ENCODE results near the gene HDAC5. TPM values are rescaled to one million over a fixed set of nuclear protein-coding genes. Genes with fewer than 3 reads are reported as not detected.
"Not testable (repeated sequence)": the region's sequence is repeated elsewhere in the genome, so short reads cannot be mapped to it uniquely, and the experiment has no call there.

Gene HDAC5
- total RNA-seq, 1 donor from 2014 or later = 27.1 TPM

DNA sequence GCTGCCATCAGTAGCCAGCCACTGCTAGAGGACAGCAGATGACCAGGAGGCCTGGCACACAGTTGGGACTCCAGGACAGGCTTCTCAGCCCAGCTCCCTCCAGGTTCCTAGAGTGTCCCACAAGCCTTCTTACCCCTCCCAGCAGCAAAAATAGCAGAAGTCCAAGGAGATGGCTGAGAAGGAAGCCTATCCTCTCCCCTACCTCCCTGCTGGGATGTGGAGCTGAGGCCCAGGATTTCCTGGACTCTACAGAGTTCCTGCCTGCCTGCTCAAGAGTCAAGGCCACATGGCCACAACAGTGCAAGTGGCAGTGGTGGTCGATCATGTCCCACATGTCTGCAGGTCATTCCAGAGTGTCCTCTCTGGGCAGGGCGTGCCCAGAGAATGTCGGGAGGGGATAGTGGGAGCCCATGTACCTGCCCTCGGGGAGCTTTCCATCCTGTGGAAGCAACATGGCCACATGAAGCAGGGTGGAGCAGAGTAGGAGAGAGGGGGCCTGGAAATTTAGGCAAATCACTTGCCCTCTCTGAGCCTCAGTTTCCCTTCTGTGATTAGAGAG is 10.6 kb upstream of the HDAC5 start:
- no peak for DNase-seq (ENCODE audit: low read depth, low spot score)

DNA sequence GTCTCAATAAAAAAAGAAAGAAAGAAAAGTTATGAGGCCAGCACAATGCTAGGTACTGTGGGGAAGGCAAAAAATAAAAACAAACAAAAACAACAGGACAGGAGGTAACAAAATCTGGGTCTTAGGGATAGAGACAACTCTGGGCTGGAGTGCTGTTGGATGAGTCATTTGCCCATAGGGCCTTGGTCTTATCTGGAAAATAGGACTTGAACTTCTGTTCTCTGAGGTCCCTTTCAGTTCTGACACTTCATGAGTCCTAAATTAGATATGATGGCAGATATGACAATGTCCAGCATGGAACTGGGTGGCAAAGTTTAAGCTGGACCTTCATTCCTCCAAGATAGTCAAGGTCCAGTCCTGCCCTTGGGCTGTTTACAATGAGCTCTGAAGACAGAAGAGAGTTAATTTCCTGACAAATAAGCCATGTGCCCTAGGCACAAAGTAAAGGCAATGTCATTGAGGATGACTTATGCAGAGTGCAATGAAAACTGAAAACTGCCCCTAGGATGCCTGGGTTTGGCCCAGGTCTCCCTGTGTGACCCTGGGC is 8.9 kb upstream of the HDAC5 start:
- DNase-seq (ENCODE audit: low read depth, low spot score) = no peak

DNA sequence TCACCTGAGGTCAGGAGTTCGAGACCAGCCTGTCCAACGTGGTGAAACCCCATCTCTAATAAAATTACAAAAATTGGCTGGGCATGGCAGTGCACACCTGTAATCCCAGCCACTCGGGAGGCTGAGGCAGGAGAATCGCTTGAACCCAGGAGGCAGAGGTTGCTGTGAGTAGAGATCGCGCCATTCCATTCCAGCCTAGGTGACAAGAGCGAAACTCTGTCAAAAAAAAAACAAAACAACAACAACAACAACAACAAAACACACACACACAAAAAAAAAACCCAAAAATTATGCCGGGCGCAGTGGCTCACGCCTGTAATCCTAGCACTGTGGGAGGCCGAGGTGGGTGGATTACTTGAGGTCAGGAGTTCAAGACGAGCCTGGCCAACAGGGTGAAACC is 7.9 kb upstream of the HDAC5 start:
- DNase-seq (ENCODE audit: low read depth, low spot score) = not testable (repeated sequence)

DNA sequence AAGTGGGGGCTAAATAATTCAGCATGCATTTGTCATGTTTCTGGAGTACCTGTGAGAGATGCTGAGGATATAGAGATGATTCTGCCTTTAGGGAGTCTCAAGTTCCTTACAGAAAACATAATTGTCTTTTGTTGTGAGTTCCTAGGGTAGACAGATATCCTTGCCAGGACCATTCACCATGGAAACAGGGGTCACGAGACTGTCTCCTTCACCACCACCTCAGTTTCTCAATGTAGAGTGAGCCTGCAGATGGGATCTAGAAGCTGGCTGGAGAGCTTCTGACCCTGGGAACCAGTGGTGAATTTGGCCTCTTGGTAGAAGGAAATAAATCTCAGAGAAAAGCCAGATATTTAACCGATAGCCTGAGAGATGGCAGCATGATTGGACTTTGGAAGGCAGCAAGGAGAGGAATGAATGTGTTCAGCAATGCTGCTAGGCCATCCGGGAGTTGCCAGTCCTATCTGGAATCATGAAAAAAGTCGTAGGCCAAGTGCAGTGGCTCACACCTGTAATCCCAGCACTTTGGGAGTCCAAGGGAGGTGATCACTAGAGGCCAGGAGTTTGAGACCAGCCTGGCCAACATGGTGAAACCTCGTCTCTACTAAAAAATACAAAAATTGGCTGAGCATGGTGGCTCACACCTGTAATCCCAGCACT is 7.4 kb upstream of the HDAC5 start:
- DNase-seq (ENCODE audit: low read depth, low spot score) = no peak

DNA sequence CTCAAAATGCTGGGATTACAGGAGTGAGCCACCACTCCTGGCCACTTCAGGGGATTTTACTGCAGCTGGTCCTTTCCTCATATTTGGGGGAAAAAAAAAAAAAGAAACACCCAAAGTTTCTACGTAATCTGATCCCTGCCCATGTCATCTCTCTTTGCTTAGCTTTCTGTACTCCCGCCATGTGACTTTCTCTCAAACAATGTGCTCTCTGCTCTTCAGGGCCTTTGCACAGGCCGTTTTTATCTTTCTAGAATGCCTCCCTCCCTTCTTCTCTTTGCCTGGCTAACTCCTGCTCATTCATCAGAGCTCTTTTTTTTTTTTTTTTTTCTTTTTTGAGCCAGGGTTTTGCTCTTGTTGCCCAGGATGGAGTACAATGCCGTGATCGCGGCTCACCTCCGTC is 4.9 kb upstream of the HDAC5 start:
- DNase-seq (ENCODE audit: low read depth, low spot score) = no peak

DNA sequence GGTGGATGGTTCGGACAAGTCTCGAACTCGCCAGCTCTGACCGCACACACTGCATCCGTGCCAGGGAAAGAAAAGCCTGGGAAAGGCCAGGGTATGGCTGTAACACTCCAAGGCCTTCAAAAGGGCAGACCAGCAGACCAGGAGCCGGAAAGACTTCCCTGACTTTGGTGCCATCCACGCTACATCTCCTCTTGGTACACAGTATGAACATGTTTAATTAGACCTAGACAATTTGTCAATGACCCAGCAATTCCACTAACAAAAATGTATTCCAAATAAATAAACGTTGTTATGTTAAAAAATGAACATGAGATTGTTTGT is 637 bp upstream of the HDAC5 start:
- DNase-seq (ENCODE audit: low read depth, low spot score) = no peak

DNA sequence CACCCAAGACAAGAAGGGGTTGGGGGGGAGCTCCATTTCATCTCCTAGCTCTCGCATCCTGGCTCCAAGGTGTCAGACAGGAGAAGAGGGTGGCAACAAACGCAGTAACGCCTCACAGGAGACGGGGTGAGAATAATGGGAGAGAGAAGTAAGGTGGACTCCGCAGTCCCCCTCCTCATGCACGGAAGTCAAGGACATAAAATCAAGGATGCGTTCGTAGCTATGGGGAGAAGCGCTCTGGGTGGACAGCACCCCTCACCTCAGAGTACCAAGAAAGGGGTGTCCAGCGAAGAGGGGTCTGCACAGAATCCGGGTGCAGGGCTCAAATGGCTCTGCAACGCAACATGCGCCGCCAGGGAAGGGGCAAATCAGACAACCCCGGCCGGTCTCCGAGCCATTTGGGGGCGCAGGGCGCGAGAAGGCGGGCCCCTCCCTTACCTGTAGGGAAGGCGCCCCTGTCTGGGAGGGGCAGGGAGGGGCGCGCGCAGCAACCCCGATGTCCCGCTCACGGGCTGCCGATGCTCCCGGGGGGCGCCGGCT is 555 bp downstream of the HDAC5 start:
- no peak for DNase-seq (ENCODE audit: low read depth, low spot score)

DNA sequence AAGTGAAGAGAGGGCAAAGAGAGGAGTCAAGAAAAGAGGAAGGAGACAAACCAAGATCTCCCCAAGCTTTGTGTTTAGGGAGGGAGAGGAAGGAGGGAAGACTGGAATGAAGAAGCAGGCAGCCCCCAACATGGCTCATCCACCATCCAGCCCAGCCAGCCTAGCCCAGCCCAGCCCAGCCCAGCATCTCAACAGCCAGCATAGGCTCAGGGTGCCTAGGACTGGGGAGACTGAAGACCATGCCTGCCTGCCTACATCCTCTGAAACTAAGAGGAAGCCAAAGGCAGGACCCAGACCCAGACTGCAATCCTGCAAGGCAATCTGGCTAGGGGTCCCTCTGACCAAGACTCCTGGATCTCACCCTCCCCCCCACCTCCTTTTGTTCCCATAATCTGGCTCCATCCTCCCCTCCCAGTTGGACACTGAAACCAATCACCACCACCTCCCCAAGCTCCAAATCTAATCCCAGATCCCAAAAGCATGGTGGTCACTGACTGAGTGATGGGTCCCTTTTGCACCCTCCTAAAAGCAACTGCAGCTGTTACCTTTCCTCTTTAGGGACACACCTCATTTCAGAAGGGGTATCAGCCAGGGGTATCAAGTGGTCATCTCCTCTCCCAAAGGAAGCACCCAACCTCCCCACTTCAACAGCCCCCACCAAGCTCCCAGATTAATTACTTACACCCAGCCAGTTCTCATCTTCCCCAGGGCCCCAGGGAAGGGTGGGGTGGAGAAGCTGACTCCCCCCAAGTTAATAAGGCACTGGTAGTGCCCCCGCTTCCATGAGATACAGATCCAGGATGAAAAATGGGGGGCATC is 1.2 kb downstream of the HDAC5 start:
- DNase-seq (ENCODE audit: low read depth, low spot score) = no peak

DNA sequence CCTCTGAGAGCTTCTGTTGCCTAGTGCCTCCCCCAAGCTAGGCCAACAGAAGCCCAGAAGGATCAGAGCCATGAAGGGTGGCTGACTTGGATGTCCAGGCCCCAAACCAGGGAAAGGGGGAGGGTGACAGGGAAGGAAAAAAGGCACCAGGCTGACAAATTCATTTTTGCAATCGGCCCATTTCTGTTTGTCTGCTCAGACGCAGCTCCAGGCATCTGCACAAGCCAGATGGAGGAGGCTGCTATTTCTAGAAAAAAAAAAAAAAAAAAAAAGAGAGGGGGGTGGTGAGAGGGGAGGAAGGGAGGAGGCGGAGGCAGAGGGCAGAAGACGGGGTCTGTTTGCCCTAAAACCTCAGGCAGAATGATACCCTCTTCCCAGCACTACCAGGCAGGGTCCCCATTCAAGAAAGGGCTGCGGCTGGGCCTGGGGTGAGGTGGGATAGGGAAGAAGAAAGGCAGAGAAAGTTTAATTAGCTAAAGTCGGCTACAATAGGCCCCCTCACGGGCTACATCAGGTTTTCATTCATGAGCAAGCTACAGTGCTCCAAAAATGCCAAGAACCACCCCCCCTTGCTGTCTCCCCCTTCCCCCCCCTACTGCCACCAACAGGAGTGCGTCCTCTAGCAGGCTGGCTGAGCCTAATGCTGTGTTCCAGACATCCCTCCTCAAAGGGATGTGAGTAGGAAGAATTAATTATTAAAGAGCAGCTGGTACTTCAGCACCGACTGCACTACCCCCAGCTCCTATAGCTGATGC is 2.4 kb downstream of the HDAC5 start:
- no peak for DNase-seq (ENCODE audit: low read depth, low spot score)

DNA sequence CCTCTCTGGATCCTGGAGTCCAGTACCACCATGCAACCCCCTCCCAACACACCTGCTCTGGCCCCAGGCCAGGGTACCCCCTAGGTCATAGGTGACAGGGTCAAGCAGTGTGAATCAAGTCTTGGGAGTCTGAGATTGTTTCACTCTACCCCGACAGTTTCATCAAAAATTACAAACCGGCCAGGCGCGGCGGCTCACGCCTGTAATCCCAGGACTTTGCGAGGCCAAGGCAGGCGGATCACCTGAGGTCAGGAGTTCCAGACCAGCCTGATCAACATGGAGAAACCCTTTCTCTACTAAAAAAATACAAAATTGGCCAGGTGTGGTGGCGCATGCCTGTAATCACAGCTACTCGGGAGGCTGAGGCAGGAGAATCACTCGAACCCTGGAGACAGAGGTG is 3.2 kb downstream of the HDAC5 start:
- not testable (repeated sequence) for DNase-seq (ENCODE audit: low read depth, low spot score)

DNA sequence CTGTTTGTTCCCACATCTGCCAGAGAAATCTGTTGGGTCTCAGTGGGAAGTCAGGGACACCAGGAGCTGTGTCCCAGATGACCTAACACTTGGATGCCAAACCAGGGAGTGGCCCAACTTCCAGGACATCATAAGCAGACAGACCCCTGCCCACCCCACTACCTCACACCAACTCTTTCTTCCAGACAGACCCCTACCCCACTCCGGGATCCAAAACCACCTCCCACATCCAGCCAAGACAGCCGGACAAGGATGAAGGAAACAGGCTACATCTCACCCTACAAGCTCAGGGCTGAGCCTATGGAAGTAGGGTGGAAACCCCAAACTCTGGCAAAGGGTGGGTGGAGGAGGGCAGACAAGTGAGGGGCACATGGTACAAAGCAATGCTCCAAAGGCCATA is 3.6 kb downstream of the HDAC5 start:
- no peak for DNase-seq (ENCODE audit: low read depth, low spot score)

DNA sequence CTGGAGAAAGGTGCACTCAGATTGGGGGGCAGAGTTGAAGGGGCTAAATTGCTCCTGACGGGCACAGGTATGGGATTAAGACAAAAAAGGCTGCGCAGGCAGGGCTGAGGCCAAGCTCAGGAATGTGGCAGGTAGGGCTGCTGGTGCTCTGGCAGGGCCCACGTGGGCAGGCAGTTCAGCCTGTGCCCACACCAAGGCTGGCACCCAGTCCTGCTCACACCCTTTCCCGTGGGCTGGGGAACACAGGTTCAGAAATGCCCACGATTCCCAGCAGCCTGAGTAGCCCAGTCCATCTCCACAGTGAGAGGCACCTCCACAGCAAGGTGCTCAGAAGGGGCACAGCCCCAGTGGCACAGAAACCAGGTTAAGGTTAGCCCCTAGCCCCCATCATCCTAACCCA is 4.4 kb downstream of the HDAC5 start:
- DNase-seq (ENCODE audit: low read depth, low spot score) = no peak

DNA sequence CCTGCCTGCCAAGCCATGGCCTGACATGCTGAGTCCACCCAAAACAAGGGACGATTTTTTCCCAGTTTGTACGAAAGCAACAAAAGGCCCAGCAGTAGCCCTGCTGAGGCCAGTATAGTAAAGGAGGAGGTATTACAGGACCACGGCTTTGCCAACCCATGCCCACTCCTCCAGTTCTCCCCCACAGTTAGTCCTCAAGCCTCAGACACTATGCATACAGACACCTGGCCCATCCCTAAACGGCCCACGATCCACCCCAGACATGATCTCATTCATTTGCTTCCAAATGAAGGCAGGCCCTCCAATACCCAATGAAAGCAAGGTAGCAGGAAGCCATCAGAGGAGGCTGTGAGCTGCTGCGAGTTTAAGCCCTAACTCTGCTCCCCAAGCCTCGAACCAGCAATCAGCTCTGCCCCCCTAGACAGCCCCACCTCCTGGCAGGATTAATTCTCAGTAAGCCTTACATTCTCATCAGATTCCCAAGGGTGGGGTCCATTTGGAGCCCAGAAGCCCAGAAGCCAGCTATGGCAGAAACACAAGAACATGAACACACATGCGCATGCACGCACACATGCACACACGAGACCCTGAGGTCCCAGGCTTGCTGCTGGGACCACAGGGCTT is 4.9 kb downstream of the HDAC5 start:
- DNase-seq (ENCODE audit: low read depth, low spot score) = no peak

DNA sequence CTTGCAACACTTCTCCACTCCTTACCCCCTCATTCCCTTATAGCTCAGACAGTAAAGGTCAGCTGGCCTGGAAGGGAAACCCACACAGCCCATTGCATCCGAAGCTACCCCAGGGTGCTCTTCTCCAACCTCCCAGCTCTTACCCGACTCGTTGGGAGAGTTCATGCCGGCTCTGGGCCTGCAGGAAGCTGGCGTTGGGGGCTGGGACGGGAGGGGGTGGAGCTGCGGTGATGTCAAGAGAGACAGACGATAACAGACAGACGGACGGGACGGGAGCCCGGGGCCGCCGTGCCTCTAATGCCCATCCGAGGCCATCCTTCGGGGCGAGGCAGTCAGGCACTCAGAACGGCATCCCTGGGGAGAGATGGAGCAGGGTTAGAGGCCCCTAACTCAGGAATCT is 6.1 kb downstream of the HDAC5 start:
- DNase-seq (ENCODE audit: low read depth, low spot score) = no peak

DNA sequence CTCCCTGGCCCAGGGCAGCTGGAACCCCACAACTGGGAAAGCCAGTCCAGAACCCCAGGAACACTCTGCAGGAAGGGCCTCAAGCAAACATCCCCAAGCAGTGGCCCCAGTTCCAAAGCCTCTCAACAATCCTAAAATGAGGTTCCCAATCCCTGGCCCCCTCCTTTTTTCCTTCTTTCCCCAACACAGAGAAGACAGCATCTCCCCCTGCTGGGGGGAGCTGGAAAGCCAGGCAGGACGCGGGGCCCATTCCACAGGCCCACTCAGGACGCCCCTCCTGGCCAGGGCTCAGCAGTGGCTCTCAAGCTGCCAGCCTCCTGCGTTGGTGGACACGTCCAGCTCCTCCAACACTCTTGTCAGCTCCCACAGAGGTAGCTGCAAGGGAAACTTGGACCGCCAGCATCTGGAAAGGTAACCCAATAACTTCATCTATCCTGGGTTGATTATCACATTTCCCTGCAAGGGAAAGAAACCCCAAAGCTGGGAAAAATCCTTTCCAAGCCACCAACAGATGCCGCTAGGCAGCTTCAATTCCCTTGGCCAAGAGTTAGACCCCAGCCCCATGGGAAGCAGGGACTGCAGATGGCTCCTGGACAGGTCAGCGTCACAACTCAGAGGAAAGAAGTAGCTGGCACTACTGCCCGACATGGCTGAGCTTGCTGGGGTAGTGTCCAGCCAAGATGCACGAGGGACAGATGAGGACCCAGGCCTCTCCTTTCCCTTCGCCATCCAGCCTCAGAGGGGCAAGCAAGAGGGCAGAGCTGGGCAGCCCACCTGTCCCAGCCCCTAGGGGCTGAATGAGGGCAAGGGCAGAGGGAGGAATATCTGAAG is 7.6 kb downstream of the HDAC5 start:
- no peak for DNase-seq (ENCODE audit: low read depth, low spot score)

DNA sequence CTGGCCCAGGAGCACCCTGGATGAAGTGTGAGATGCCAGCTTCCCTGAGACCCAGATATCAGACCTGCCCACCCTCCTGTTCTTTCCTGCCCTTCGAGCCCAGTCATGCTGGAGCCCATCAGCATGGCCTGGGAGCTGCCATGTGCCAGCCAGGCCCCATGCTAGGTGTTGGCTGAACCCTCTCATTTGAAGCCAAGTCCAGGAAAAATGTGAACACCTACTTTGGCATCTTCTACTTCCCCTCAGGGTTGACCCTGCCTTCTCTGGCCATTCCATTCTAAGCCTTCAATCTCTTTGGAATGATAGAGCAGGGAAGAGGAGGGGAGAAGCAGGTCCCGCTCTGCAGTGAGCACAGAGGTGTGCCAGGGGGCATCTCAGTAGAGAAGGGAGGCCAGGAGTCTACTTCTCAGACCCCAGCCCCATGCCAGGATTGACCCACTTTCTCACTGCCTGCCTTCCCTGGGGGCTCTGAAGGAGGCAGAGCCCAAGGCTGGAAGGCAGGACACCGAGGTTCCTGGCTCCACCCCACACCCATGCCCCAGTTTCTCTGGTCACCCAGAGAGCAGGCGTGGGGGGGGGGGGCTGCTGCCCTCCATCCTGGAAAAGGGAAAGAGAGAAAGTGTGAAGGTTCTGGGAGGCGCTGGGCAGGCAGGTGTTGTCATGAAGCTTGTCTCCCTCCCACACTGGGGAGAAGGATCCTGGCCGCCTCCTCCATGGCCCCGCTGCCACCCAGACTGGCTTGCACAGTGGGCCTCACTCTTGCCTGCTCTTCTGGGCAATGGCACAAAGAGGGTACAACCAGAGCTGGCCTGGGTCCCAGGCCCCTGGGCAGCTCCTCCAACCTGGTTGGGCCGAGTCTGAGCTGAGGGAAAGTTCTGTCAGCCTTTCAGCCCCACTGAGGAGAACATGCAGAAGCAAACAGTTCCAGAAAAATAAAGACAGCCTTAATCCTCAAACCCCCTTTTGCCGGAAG is 9.3 kb downstream of the HDAC5 start:
- DNase-seq (ENCODE audit: low read depth, low spot score) = no peak

DNA sequence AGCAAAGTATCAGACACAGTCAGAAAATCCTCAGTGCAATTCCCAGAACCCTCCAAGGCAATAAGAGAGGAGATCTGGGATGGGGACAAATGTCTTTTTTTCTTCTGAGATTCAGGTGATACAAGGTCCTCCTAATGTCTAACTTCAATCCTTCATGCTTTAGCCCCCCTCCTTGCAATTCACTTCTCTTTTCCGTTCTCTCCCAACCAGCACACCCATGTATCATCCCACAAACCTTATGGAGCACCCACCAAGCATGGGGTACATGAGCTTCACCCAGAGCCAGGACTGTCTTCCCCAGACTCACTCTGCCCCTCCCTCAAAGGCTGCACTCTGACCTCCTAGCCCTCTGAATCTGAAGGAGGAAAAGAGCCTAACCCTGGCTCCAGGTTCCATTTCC is 10.1 kb downstream of the HDAC5 start:
- DNase-seq (ENCODE audit: low read depth, low spot score) = no peak

DNA sequence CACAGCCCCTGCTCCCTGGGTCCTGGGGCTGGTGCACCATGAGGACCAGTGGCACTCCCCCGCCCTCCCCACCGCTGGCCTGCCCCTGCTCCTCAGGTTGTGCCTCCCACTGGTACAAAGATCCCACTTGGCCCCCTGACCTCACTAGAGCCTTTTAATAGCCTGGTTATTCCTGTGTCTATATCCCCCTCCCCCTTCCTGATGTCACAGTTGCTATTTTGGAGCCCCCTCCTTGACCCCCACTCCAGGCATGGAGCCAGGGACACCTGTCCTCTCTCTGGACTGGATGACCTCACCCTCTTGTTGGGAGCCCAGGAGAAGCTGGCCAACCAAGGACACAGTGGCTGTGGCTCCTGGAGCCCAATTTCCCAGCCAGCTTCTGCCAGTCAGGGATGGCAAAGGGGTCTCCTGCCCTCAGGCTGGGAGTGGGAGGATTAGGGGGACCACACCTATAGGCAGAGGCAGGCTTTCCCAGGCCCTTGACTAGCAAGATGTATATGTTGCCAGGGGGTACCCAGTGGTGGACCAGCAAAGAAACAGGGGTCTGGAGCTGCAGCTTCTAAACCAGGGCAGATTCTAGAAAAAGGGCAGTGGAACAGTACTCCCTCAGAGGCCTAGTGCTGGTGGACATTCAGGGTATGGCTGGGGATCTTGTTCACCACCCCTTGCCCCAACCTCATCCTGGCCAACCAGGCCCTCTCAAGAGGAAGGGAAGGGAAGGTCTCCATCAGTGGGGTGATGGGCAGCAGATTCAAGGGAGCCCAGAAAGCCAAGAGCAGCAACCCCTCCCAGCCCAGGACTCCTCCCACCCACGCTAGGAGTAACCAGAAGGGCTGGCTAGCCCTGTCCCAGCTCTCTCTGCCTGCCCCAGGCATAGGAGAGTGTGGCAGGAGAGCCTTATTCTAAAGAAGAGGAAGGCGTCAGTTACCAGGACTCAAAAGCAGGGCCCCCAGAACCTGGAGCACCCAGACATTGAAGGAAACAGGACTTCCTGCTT is 10.9 kb downstream of the HDAC5 start:
- DNase-seq (ENCODE audit: low read depth, low spot score) = no peak
